GM23338 (cell line): ENCODE measurements around the gene LRRFIP1. TPM values are rescaled to one million over a fixed set of nuclear protein-coding genes. Genes with fewer than 3 reads are reported as not detected.

Experiments
- ATAC-seq: fragments of 200-7000 bp; cut with Tn5 transposase; 3 replicates; pipeline ENCODE4 v1.9.1; 2020
- DNase-seq: peaks from one replicate; pipeline ENCODE4 v3.0.0-alpha.2; 2015; ENCODE audit warnings: low spot score
- H2AFZ ChIP-seq: fragments of 200-600 bp; sonication (generic); 2 replicates; pipeline ENCODE4 v1.8.0; 2016; ENCODE audit warnings: antibody characterized with exemption, mild to moderate bottlenecking, moderate library complexity
- H3F3A ChIP-seq: fragments of 200-600 bp; sonication (generic); replicated peaks from 2 replicates; pipeline ENCODE4 v1.8.0; 2017; ENCODE audit warnings: antibody characterized with exemption, mixed run types, low read depth
- H3K27ac ChIP-seq: fragments of 200-600 bp; sonication (generic); 2 replicates; pipeline ENCODE4 v1.6.1; 2016; ENCODE audit warnings: low read depth
- H3K27me3 ChIP-seq: fragments of 200-600 bp; sonication (generic); 2 replicates; pipeline ENCODE4 v1.8.0; 2016; ENCODE audit warnings: mild to moderate bottlenecking, mixed run types, moderate library complexity; ENCODE audit not compliant: insufficient read depth
- H3K36me3 ChIP-seq: fragments of 200-600 bp; sonication (generic); 2 replicates; pipeline ENCODE4 v1.8.0; 2016; ENCODE audit warnings: mild to moderate bottlenecking; ENCODE audit not compliant: insufficient read depth
- H3K4me1 ChIP-seq: fragments of 200-600 bp; sonication (generic); 2 replicates; pipeline ENCODE4 v1.8.0; 2016; ENCODE audit warnings: mild to moderate bottlenecking, moderate library complexity; ENCODE audit not compliant: insufficient read depth
- H3K4me2 ChIP-seq: fragments of 200-600 bp; sonication (generic); 2 replicates; pipeline ENCODE4 v1.7.1; 2017; ENCODE audit warnings: mixed run types
- H3K4me3 ChIP-seq: fragments of 200-600 bp; sonication (generic); 2 replicates; pipeline ENCODE4 v1.6.1; 2016; ENCODE audit warnings: mixed run types
- H3K79me2 ChIP-seq: fragments of 200-600 bp; sonication (generic); replicated peaks from 2 replicates; pipeline ENCODE4 v1.8.0; 2017; ENCODE audit warnings: mild to moderate bottlenecking; ENCODE audit not compliant: insufficient read depth
- H3K9me2 ChIP-seq: fragments of 200-600 bp; sonication (generic); 2 replicates; pipeline ENCODE4 v1.8.0; 2017; ENCODE audit not compliant: insufficient read depth
- H4K20me1 ChIP-seq: fragments of 200-600 bp; sonication (generic); replicated peaks from 2 replicates; pipeline ENCODE4 v1.8.0; 2017; ENCODE audit warnings: mild to moderate bottlenecking; ENCODE audit not compliant: insufficient read depth
- H3K27ac Mint-ChIP-seq: 2 replicates; pipeline ENCODE4 v1.8.0; 2020; ENCODE audit warnings: inconsistent platforms, mild to moderate bottlenecking, moderate library complexity, mixed read lengths
- H3K27me3 Mint-ChIP-seq: 3 replicates; pipeline ENCODE4 v1.8.0; 2022; ENCODE audit warnings: low read depth, mild to moderate bottlenecking, moderate library complexity, mixed read lengths, inconsistent platforms; ENCODE audit not compliant: insufficient read depth, poor library complexity
- H3K36me3 Mint-ChIP-seq: 3 replicates; pipeline ENCODE4 v1.8.0; 2021; ENCODE audit warnings: low read depth, mild to moderate bottlenecking, inconsistent platforms, moderate library complexity, mixed read lengths
- H3K4me1 Mint-ChIP-seq: 3 replicates; pipeline ENCODE4 v1.8.0; 2020; ENCODE audit warnings: mild to moderate bottlenecking, inconsistent platforms, mixed read lengths
- H3K4me3 Mint-ChIP-seq: 3 replicates; pipeline ENCODE4 v1.8.0; 2021; ENCODE audit warnings: moderate library complexity, mild to moderate bottlenecking, inconsistent platforms, mixed read lengths
- H3K9me3 Mint-ChIP-seq: 3 replicates; pipeline ENCODE4 v1.8.0; 2020; ENCODE audit warnings: moderate library complexity, mild to moderate bottlenecking, inconsistent platforms, mixed read lengths
- CTCF ChIP-seq, 2 experiments: fragments of 200-600 bp in 1 of 2; sonication (generic) in 1 of 2; conservative IDR thresholded peaks; 2 replicates each; pipeline versions ENCODE4 v1.5.1 to v1.6.1; 2016 to 2017; ENCODE audit warnings: antibody characterized with exemption in 2 of 2, low read depth in 2 of 2, mild to moderate bottlenecking in 2 of 2, moderate library complexity in 1 of 2
- EZH2 ChIP-seq: fragments of 200-600 bp; sonication (generic); IDR thresholded peaks from one replicate; pipeline ENCODE4 v1.8.0; 2017; ENCODE audit warnings: antibody characterized with exemption, mild to moderate bottlenecking, low read depth; ENCODE audit not compliant: unreplicated experiment
- EZH2phosphoT487 ChIP-seq: fragments of 200-600 bp; sonication (generic); IDR thresholded peaks from one replicate; pipeline ENCODE4 v1.8.1; 2018; ENCODE audit warnings: antibody characterized with exemption; ENCODE audit not compliant: unreplicated experiment
- JUNB ChIP-seq: IDR thresholded peaks from one replicate; pipeline ENCODE4 v1.6.1; 2016; ENCODE audit warnings: antibody characterized with exemption; ENCODE audit not compliant: unreplicated experiment
- POLR2AphosphoS5 ChIP-seq: IDR thresholded peaks from 2 replicates; pipeline ENCODE4 v1.6.1; 2016; ENCODE audit warnings: antibody characterized with exemption, low read depth
- STAT1 ChIP-seq: IDR thresholded peaks from one replicate; pipeline ENCODE4 v1.6.1; 2016; ENCODE audit warnings: antibody characterized with exemption; ENCODE audit not compliant: unreplicated experiment
- ZNF114 ChIP-seq: fragments of 250-450 bp; sonication (Bioruptor Pico); IDR thresholded peaks from 2 replicates; pipeline ENCODE4 v1.5.0; 2020; ENCODE audit warnings: mild to moderate bottlenecking, moderate library complexity
- ZNF331 ChIP-seq: fragments of 250-450 bp; sonication (Bioruptor Pico); IDR thresholded peaks from 2 replicates; pipeline ENCODE4 v1.5.0; 2020; ENCODE audit warnings: low read depth, mild to moderate bottlenecking, moderate library complexity
- ZNF462 ChIP-seq: fragments of 250-450 bp; sonication (Bioruptor Pico); IDR thresholded peaks from 2 replicates; pipeline ENCODE4 v1.5.0; 2020; ENCODE audit warnings: mild to moderate bottlenecking, moderate library complexity
- polyA plus RNA-seq: library from polyadenylated mRNA; unstranded; fragments of >200 nt; fragmentation: Nextera tagmentation; extraction: Ambion mirVana; gene quantifications from 2 replicates; pipeline ENCODE4 v1.2.1, GENCODE V29; 2016
- total RNA-seq: library from RNA; depleted of rRNA; stranded (reverse); fragments of >200 nt; shearing (Covaris generic); gene quantifications from 2 replicates; pipeline ENCODE4 v1.2.3, GENCODE V29; 2014
- TF ChIP-seq, protein P1 (sequence below): IDR thresholded peaks from one replicate; pipeline ENCODE4 v1.6.1; 2018; ENCODE audit warnings: antibody characterized with exemption; ENCODE audit not compliant: unreplicated experiment

LRRFIP1 gene
- total and polyA plus RNA-seq, 2 experiments from 2014 or later: 59.6 to 178 TPM

- Histone ChIP-seq H2AFZ (peak overlapping the region; percentile 52), H3K4me3 (no peak overlapping the region), H4K20me1 (no peaks in the 10 kb centered on the region), H3K4me2 (no peak overlapping the region), H3K36me3 (no peaks in the 10 kb centered on the region), H3K9me2 (no peaks in the 10 kb centered on the region), H3K4me1 (peaks cover 30% of the 10 kb centered on the region), H3K79me2 (no peaks in the 10 kb centered on the region), H3K27me3 (no peaks in the 10 kb centered on the region), H3F3A (peaks cover 4% of the 10 kb centered on the region; the same call in 1 of the 2 replicates), H3K27ac (no peak overlapping the region)
- DNase-seq (no peak), ATAC-seq (no peak)
- Mint-ChIP-seq H3K27me3 (peaks cover 27% of the 10 kb centered on the region), H3K36me3 (peaks cover 3% of the 10 kb centered on the region; the same call in 1 of the 3 replicates), H3K27ac (no peak overlapping the region), H3K4me3 (no peak overlapping the region), H3K4me1 (peaks cover 66% of the 10 kb centered on the region), H3K9me3 (no peaks in the 10 kb centered on the region)
- TF ChIP-seq EZH2: no peak
- TF ChIP-seq CTCF (conservative IDR thresholded peaks at IDR 0.05; ENCODE audit: low read depth in 2 of 2): no peak
- no peak for TF ChIP-seq ZNF462 (CRISPR knock-in tag)
- no peak for TF ChIP-seq ZNF331 (CRISPR knock-in tag)
- TF ChIP-seq EZH2phosphoT487: no peak
- TF ChIP-seq ZNF114 (CRISPR knock-in tag): no peak
- TF ChIP-seq POLR2AphosphoS5: no peak
- TF ChIP-seq STAT1: no peak
- TF ChIP-seq, protein P1, sequence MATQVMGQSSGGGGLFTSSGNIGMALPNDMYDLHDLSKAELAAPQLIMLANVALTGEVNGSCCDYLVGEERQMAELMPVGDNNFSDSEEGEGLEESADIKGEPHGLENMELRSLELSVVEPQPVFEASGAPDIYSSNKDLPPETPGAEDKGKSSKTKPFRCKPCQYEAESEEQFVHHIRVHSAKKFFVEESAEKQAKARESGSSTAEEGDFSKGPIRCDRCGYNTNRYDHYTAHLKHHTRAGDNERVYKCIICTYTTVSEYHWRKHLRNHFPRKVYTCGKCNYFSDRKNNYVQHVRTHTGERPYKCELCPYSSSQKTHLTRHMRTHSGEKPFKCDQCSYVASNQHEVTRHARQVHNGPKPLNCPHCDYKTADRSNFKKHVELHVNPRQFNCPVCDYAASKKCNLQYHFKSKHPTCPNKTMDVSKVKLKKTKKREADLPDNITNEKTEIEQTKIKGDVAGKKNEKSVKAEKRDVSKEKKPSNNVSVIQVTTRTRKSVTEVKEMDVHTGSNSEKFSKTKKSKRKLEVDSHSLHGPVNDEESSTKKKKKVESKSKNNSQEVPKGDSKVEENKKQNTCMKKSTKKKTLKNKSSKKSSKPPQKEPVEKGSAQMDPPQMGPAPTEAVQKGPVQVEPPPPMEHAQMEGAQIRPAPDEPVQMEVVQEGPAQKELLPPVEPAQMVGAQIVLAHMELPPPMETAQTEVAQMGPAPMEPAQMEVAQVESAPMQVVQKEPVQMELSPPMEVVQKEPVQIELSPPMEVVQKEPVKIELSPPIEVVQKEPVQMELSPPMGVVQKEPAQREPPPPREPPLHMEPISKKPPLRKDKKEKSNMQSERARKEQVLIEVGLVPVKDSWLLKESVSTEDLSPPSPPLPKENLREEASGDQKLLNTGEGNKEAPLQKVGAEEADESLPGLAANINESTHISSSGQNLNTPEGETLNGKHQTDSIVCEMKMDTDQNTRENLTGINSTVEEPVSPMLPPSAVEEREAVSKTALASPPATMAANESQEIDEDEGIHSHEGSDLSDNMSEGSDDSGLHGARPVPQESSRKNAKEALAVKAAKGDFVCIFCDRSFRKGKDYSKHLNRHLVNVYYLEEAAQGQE: no peak
- no peak for TF ChIP-seq JUNB
These were observed 27.8 kb upstream of the LRRFIP1 start for GRCh38 chr2:237599465-237600110.
